GM19351 (cell line): ENCODE data around the gene AGAP1.

Experiments used
- ATAC-seq: cut with Tn5 transposase; IDR thresholded peaks from one replicate; pipeline ENCODE4 v1.9.1; 2021; ENCODE audit warnings: mild to moderate bottlenecking, moderate library complexity; ENCODE audit not compliant: unreplicated experiment

Gene AGAP1

DNA sequence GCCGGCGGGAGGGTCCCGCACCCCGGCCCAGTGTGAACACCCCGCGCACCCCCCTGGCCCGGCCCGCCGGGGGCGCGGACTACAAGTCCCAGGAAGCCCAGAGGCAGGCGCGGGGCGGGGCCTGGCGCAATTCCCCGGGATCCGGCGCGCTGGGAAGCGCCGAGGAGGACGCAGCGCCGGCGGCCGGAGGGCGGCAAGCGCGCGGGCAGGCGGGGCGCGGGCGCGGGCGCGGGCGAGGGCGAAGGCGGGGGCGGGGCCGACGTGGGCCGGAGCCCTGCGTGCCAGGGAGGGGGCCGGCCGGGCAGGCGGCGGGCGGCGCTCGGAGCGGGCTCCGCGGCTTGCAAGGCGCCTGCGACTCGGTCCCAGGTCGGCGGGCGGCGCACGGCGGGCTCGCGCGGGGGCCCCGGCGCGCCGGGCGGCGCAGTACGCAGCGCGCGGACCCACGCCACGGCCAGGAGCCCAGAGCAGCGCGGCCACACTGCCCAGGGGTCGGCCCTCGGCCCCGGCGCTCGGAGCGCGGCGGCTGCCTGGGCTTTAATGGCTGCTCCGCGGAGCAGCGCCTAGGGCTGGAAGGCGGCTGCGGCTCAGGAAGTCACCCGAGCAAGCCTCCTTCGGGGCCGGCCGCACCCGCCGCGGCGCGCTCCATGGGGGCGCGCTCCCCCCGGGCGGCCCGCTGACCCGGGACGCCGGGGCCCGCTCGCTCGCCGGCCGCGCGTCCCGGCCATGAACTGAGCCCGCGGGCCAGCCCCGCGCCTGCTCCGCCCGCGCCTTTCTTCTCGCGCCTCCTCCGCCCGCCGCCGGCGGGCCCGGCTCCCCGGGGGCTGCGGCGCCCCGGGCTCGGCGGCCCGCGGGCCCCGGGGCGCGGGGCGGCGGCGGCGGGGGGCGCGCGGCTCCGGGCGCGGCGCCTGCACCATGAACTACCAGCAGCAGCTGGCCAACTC is at the start of gene AGAP1:
AGAP1 (plus strand) TSS at position 269 of the 941 bp plus-strand sequence.
- ATAC-seq: peak; percentile 62

DNA sequence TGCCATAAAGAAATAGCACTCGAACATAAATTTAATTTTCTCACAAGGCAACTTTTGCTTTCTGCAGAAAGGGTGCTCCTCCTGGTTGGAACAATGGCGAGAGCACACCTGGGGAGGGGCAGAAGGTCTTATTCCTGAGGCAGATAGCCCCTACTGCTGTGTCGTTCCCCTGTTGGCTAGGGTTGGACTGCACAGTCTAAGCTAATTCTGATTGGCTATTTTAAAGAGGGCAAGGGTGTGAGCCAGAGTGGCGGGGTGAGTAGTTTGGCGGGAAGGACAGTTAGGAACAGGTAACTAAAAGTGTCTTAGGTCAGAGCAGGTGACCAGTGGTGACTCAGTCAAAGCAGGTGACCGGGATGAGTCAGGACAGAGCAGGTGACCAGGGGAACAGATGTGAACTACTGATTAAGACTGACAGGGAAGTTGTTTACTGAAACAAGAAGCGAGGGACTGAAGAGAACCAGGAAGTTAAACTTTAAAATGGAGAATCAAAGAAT is 49.7 kb upstream of the AGAP1 start:
- no peak for ATAC-seq

DNA sequence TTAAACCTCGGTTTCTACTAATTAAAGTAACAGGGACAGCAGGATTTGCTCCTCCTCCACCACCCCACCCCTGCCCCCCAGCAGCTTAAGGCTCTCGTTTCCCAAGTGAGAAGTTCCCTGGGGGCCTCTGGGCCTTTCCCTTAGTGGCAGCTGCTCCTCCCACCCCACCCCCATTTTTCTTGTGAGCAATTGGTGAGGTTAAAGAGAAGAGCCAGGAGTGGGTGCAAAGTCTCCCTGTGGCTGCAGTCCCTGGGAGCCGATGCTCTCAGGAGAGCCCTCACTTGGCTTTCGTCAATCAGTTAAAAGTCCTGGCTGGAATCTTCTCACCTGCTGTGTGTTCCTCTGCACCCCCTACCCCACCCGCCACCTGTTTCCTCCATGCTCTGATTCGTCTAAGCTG is 48.7 kb upstream of the AGAP1 start:
- no peak for ATAC-seq

DNA sequence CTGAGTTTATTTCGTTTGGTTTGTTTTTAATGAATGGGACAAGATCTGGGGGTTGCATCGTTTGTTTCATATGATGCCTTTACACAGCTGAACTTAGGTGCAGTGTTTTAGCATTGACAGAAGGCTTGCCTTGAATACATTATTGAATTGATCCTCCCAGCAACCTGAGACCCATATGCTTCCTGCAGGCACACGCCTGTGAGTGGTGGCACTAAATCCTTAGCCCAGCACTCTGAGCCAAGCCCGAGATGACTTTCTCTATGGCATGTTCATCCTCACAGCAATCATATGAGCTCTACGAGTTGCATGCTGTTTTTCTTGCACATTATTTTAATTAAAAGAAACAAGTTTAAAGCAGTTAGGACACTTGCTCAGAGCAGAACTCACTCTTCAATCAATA is 47.8 kb upstream of the AGAP1 start:
- no peak for ATAC-seq

DNA sequence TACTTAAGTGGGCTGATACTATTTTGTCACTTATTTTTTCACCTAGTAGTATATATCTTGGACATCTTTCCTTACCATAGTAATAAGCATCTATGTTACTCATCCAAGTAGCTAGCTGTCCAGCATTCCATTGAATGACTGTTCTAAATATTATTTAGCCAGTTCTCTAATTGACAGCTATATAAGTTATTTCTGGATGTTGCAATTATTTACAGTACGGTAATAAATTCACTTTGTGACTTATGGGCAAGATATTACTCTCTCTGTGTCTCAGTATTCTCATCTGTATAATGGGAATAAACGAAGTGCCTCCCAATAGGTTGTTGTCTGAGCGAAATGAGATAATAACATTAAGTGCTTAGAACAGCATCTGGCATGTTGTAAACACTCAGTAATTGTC is 46.6 kb upstream of the AGAP1 start:
- ATAC-seq: no peak

DNA sequence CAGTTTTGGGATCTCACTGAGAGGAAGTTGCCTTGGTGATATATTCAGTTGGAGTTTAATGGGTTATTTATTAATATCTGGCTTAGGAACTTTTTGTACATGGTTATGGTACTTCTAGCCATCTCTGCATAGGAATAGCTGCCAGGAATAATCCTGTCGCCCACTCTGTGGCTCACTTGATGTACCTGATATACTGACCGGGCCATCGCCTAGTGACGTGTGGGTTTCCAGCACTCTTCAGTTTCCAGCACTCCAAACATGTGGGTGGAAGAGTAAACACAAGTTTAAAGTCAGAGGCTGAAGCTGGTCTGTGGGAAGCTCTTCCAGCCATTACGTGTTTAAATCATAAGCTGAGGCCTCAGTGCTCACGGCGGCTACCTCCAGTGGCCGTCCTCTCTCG is 44.3 kb upstream of the AGAP1 start:
- no peak for ATAC-seq

DNA sequence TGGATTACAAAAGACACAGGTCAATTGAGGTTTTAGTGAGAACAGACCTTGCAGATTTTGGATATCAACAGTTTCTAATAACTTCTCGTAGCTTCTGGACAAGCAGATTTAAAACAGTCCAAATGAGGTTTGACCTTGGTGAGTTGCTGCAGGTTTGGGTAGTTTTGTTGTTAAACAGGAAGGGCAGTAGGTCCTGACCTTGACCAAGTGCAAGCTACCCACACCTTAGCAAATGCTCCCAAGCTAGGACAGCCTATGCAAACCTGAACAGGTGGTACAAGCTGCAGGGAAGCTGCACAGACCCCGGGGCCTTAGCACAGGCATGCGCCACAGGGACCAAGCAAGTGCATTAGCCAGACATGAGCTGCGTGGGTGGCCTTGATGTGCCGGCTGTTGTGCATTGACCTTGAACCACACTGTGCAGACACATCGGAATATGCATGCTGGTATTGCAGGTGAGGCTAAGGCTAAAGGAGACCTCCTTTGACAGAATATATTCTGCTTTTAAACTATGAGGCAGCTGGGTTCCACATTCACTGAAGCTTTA is 40.2 kb upstream of the AGAP1 start:
- ATAC-seq: no peak

DNA sequence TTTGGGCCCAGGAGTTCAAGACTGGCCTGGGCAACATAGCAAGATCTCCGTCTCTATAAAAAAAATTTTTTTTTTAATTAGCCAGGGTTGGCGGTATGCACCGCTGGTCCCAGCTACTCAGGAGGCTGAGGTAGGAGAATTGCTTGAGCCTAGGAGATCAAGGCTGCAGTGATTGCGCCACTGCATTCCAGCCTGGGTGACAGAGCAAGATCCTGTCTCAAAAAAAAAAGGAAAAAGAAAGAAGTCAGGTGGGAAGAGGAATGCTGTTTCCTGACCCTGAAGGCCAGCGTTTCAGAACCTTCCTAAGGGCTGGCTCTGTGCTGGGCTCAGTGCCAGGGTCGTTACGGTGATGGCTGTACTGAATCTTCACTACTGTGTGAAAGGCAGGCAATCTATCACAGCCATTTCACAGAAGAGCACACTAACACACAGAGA is 35.0 kb upstream of the AGAP1 start:
- ATAC-seq: no peak

DNA sequence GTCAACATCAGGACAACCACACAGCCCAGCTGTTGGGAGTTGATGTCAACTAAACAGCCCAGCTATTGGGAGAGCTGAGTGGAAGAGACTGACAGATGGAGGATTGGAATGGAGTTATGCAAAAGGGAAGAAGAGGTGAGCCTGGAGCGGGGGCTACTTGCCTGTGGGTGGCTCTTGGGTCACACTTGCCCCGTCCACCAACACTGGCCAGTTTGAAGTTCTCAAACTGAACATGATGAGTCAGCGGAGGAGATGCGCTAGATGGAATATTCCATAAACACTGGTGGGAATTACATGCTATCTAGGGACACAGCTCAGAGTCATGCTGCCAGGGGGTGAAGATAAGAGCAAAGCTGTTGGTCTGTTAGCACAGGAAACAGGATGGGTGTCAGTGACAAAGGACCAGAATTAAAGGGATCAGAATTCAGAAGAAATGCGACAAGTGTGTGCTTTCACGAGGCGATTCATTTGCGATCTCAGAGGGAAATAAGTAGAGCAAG is 33.2 kb upstream of the AGAP1 start:
- ATAC-seq: no peak

DNA sequence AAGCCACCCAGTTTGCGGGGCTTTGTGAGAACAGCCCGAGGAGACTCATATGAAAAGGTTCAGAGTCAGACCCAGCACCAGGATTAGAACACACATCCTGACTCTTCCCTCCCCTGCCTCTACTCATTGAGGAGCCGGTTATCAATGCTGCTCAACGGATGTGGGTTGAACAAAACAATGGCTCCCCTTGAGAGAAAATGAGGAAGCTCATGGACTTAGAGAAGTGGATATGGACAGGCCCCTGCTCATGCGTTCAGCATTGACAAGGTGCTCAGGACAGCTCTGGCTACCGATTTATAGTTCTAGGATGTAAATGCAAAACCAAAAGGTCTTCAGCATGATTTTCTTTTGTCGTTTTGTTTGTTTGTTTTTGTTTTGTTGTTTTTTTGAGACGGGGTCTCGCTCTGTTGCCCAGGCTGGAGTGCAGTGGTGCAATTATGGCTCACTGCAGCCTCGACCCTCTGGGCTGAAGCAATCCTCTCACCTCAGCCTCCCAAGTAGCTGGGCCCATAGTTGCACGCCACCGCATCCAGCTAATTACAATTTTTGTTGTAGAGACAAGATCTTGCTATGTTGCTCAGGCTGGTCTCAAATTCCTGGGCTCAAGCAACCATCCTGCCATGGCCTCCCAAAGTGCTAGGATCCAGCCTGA is 32.0 kb upstream of the AGAP1 start:
- ATAC-seq: no peak

DNA sequence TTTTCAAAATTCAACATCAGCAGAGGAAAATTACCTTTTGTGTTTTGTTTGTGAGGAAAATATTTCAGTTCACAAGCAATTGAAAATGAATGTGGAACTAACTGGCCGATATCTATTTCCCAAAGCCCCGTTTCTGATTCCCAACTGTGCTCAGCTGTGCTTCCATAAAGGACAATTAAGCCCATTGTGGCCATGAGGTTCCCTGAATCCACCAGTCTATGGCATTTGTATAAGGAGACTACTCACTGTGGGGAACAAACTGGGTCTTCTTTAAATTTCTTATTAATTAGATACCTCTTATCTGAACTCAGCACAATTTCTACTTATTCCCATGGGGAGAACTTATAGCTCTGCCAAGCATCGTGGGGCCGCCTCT is 31.4 kb upstream of the AGAP1 start:
- no peak for ATAC-seq

DNA sequence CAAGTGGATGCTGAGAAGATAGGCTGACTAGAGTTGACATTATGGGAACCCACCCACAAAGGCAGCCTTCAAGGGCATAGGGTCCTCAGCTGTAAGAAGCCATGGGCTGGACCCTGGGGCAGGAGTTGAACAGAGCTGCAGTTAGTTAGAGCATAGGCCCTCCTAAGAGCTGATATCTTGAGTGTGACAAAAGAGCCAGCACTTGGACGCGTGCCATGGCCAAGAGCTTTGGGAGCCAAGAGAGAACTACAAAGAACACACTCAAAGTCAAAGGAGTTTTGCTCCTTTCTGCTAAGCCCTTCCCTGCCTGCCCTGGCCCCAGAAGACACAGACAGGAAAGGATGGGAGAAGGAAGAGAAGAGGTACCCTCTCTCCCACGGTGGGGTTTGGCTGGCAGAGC is 29.9 kb upstream of the AGAP1 start:
- no peak for ATAC-seq

DNA sequence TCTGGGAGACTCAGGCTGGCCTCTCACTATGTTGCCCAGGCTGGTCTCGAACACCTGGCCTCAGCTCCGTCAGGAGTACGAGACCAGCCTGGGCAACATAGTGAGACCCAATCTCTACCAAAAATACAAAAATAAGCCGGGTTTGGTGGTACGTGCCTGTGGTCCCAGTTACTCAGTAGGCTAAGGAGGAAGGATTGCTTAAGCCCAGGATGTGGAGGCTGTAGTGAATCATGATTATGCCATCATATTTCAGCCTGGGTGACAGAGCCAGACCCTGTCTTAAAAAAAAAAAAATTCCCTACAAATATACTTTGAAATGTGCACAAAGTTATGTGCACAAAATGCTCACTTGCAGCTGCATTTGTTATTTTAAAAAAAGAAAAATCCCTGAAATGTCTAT is 26.3 kb upstream of the AGAP1 start:
- ATAC-seq: no peak

DNA sequence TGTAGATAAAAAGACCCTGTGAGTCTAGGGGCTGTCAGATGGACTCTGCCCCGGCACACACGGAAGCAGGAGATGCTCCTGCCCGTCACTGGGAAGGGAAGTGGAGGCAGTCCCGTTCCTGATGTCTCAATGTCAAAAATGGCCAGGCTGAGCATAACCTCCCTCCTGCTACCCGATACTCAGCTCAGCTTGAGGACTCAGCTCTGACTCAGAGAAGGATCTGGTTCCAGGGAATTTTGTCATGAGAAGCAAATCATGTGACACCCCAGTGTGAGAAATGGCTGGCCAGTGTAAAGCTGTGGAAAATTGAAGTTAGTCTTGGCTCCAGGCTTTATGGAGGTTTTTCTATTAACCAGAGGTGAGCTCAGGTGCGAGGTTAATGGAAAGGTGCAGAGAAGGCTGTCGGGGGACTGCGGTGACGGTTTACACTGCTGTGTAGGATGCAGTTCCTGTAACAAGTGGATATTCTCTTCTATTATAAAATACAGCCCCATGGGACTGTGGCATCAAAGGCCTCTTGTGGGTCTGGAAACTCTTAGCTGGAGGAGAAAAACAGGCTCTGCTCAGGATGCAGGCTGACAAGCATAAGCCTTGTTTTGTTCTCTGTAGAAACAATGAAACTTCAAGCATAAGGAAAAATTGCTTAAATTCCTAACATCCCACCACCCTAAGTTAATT is 24.7 kb upstream of the AGAP1 start:
- no peak for ATAC-seq

DNA sequence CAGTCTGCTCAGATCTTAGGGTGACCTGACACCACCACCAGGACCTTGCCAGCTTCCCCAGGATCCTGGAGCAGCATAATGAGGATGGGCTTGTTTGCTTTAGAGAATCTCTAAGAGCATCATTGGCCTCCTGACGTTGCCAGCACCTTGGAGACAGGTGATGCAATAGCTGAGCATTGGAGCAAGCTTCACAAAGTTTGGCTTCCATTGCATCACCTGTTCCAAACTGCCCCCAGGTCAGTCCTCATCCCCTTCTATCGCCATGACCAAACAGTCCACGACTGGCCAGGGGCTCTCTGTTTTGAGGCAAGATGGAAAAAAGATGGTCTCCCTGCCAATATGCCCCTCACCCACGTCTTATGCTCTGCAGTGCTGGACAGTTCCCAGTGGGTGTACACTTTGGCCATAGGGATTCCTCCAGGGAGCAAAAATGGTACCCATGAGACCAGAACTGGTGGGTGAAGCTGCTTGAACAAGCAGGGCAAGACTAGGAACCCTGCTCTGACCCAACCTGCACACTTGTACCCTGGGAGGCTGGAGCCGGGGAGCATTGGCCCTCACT is 22.6 kb upstream of the AGAP1 start:
- ATAC-seq: no peak

DNA sequence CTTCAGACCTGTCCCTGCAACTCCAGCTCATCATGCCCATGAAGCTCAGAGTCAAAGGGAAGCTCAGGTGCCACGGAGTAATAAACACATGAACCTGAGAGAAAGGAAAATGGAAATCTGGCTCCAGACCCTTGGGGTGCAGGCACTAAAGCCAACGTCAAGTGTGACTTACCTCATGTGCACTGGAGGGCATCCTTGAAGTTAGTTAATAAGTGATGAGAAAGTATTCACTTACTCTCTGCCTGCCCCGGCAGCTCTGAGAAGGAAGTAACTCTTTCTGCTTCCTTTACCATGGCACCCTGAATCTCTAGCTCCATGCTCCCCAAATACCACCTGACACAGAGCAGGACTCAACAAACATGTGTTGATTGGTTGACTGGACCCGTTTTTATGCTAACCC is 21.4 kb upstream of the AGAP1 start:
- no peak for ATAC-seq

DNA sequence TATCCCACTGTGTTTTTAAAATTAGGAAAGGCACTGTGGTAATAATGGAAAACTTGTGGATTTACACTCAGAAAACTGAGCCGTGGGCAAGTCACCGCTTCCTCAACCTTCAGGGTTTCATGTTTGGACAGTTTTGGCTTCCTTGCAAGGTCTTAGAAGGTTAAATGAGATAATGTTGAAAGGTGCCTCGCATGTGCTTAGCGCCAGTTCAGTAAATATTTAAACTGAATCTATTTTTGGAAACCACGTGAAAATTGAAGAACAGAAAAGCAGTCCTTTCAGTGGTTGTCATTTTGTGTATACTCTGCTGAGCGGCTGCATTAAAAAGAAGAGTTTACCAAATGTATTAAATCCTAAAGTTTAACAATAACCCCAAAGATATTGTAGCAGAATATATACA is 15.2 kb upstream of the AGAP1 start:
- ATAC-seq: no peak

DNA sequence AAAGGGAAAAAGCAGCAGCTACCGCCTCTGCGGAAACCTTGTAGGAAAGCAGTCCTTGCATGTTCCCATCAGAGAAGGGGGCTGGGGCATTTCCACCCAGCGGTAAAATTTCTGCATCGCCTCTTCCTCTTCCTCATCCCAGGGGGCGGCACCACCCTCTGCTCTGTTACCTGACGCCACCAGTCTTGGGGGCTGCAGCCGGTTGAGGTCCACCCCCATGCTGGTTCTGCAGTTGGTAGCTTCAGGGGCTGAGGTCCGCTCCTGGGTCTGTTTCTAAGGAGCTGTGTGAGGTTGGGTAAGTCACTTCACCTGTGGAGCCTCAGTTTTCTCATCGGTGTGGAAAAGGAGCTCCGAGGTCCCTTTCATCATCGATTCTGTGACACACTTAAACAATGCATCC is 14.2 kb upstream of the AGAP1 start:
- ATAC-seq: no peak

DNA sequence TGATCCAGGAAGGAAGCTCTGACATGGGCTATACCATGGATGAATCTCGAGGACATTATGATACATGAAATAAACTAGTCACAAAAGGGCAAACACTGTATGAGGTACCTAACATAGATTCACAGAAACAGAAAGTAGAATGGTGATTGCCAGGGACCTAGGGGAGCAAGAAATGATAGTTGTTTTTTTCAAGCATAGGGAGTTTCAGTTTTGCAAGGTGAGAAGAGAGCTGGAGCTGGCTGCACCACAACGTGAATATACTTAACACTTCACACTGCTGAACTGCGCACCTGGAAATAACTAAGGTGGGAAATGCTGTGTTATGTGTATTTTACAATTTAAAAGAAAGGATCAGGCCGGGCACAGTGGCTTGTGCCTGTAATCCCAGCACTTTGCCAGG is 13.2 kb upstream of the AGAP1 start:
- ATAC-seq: peak; percentile 76

DNA sequence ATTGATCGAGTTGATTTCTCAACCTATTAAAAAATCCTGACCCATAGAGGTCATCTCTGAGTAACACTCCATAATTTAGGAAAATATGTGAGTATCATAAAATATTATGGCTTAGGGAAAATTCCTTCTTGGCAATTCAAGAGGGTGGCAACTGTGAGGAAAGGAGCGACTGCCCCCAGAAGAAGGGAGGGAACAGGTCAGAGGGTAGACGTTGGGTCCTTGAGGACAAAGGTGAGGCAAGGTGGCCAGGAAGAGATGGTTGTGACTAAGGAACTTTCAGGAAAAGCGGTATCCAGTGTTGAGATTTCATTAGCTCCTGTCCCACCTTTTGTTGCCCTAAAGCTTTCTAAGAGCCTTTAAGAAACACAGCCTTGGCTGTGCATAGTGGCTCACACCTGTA is 10.5 kb upstream of the AGAP1 start:
- ATAC-seq: no peak

DNA sequence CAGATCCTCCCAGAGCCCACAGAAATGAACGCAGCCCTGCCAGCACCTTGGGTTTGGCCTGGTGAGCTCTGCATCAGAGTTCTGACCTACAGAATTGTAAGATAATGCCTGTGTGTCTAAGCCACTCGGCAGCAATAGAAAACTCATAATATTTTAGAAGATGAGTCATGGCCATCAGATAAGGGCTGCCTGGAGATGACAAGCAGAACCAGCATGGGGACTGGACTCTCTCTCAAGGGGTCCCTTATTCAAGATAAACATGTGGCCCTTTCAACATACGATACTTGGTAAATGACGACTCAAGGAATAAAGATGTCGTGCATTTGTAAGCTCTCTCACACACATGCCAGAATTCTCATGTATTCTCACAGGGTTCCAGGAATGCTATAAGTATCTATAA is 8.5 kb upstream of the AGAP1 start:
- ATAC-seq: no peak
